Endothelial cell of umbilical vein (primary cell): ENCODE measurements around the gene HTR3B. TPM values are rescaled to one million over a fixed set of nuclear protein-coding genes. Genes with fewer than 3 reads are reported as not detected.

Experiments used
- BruUV-seq: library from RNA; stranded (reverse); fragments of 400-500 nt; replicated peaks from 2 replicates; lab custom pipeline; 2021; lab: Mats Ljungman, UMichigan
- CTCF ChIA-PET: fragments of 300-600, 350-600 bp; sonication (Branson Sonifier 250); formaldehyde crosslinking; loops from one replicate; lab custom pipeline; 2021; ENCODE audit warnings: antibody characterized with exemption, inconsistent platforms; lab: Charles Lee
- POLR2A ChIA-PET: fragments of 300-600, 350-600 bp; sonication (Branson Sonifier 250); formaldehyde crosslinking; loops from one replicate; lab custom pipeline; 2021; ENCODE audit warnings: antibody characterized with exemption, inconsistent platforms; lab: Charles Lee
- DNase-seq: peaks from one replicate; pipeline ENCODE4 v3.0.0-alpha.2; 2011; ENCODE audit warnings: low read depth, low spot score
- FAIRE-seq: peaks from 2 replicates; lab custom pipeline; 2011; peaks lifted over from hg19 to GRCh38; lab: Jason Lieb, UNC
- H2AFZ ChIP-seq: 2 replicates; pipeline ENCODE4 v1.6.0; 2012; ENCODE audit warnings: low read depth, low read length, control low read depth, inconsistent platforms
- H3K27ac ChIP-seq: 2 replicates; pipeline ENCODE4 v1.5.1; 2011; ENCODE audit warnings: low read depth, mild to moderate bottlenecking, control low read depth, low read length, moderate library complexity; ENCODE audit not compliant: insufficient read depth
- H3K27me3 ChIP-seq, 2 experiments: 2 replicates each; pipeline versions ENCODE4 v1.6.0 to v1.6.1; 2011; ENCODE audit warnings: low read length in 2 of 2, mixed read lengths in 1 of 2; ENCODE audit not compliant: control insufficient read depth in 2 of 2, insufficient read depth in 2 of 2
- H3K36me3 ChIP-seq, 2 experiments: 2 replicates in 1 of 2; 3 replicates in 1 of 2; pipeline ENCODE4 v1.5.1; 2011; ENCODE audit warnings: low read length in 2 of 2, mild to moderate bottlenecking in 1 of 2, moderate library complexity in 1 of 2; ENCODE audit not compliant: control insufficient read depth in 2 of 2, insufficient read depth in 2 of 2; ENCODE audit errors: extremely low read depth in 1 of 2
- H3K4me1 ChIP-seq: 3 replicates; pipeline ENCODE4 v1.5.1; 2011; ENCODE audit warnings: mild to moderate bottlenecking, low read length; ENCODE audit not compliant: control insufficient read depth, insufficient read depth; ENCODE audit errors: extremely low read depth
- H3K4me2 ChIP-seq: 2 replicates; pipeline ENCODE4 v1.6.1; 2011; ENCODE audit warnings: low read length, control low read depth, mixed read lengths; ENCODE audit not compliant: insufficient read depth
- H3K4me3 ChIP-seq, 3 experiments: fragments of 200-600 bp in 1 of 3; sonication (generic), shearing (Covaris generic) in 1 of 3; replicated peaks in 1 of 3; 2 replicates each; pipeline ENCODE4 v1.5.1; 2011 to 2016; ENCODE audit warnings: control low read depth in 3 of 3, low read length in 3 of 3, mild to moderate bottlenecking in 2 of 3, inconsistent platforms in 1 of 3, low read depth in 1 of 3, moderate library complexity in 1 of 3; ENCODE audit not compliant: insufficient read depth in 1 of 3
- H3K79me2 ChIP-seq: 2 replicates; pipeline ENCODE4 v1.6.0; 2012; ENCODE audit warnings: low read length, inconsistent platforms; ENCODE audit not compliant: control insufficient read depth, insufficient read depth
- H3K9ac ChIP-seq: replicated peaks from 2 replicates; pipeline ENCODE3; 2011; ENCODE audit warnings: low read length, control low read depth; ENCODE audit not compliant: insufficient read depth; ENCODE audit errors: extremely low read depth
- H3K9me1 ChIP-seq: replicated peaks from 3 replicates; pipeline ENCODE4 v1.6.0; 2011; ENCODE audit warnings: mild to moderate bottlenecking, low read length; ENCODE audit not compliant: control insufficient read depth, insufficient read depth; ENCODE audit errors: extremely low read depth
- H3K9me3 ChIP-seq: replicated peaks from 2 replicates; pipeline ENCODE4 v1.5.1; 2012; ENCODE audit warnings: low read length, inconsistent platforms; ENCODE audit not compliant: control insufficient read depth, insufficient read depth
- H4K20me1 ChIP-seq: replicated peaks from 2 replicates; pipeline ENCODE3; 2011; ENCODE audit warnings: mild to moderate bottlenecking, low read length; ENCODE audit not compliant: control insufficient read depth, insufficient read depth; ENCODE audit errors: extremely low read depth
- EZH2 ChIP-seq: IDR thresholded peaks from 2 replicates; pipeline ENCODE4 v1.6.1; 2012; ENCODE audit warnings: borderline replicate concordance, low read depth, mild to moderate bottlenecking, moderate library complexity, low read length, inconsistent platforms; ENCODE audit not compliant: severe bottlenecking
- FOS ChIP-seq: IDR thresholded peaks from 2 replicates; pipeline ENCODE4 v1.6.1; 2011; ENCODE audit warnings: mild to moderate bottlenecking, low read length, moderate library complexity, borderline replicate concordance; ENCODE audit not compliant: insufficient read depth
- GATA2 ChIP-seq: IDR thresholded peaks from 2 replicates; pipeline ENCODE4 v1.7.0; 2011; ENCODE audit warnings: low read depth, mild to moderate bottlenecking, moderate library complexity, mixed read lengths, low read length; ENCODE audit not compliant: insufficient read length, insufficient read depth
- JUN ChIP-seq: IDR thresholded peaks from 2 replicates; pipeline ENCODE4 v1.6.1; 2011; ENCODE audit warnings: borderline replicate concordance, low read depth; ENCODE audit not compliant: insufficient read length, insufficient read depth
- MYC ChIP-seq: IDR thresholded peaks from one replicate; pipeline ENCODE4 v1.6.1; 2011; ENCODE audit warnings: mild to moderate bottlenecking, low read depth, low read length
- POLR2A ChIP-seq: IDR thresholded peaks from 2 replicates; pipeline ENCODE4 v1.6.1; 2012; ENCODE audit warnings: low read depth, mild to moderate bottlenecking, control low read depth, low read length
- POLR2AphosphoS5 ChIP-seq: IDR thresholded peaks from 2 replicates; pipeline ENCODE4 v1.6.1; 2012; ENCODE audit warnings: low read depth, mild to moderate bottlenecking, control low read depth, low read length, moderate library complexity; ENCODE audit not compliant: insufficient read depth
- dilution Hi-C: fragments of 300-500 bp; cut with MboI; formaldehyde crosslinking; loops from one replicate; pipeline ENCODE4 v1.15.0; 2019; ENCODE audit warnings: low sequenced_read_pairs; ENCODE audit not compliant: extremely low pct_ligation_motif_present
- intact Hi-C: fragments of 100-400 bp; cut with micrococcal nuclease; formaldehyde crosslinking; loops from one replicate; pipeline ENCODE4 v1.10.0; 2022
- polyA plus RNA-seq, 4 experiments: library from polyadenylated mRNA; depleted of rRNA in 3 of 4; stranded (reverse) in 3 of 4; unstranded in 1 of 4; fragments of >200 nt; gene quantifications; 2 replicates each; pipeline versions ENCODE4 v1.2.1 to v1.2.3, GENCODE V29; 2011 to 2012; ENCODE audit warnings: missing spikeins in 1 of 4
- total RNA-seq: library from RNA; stranded (reverse); gene quantifications from 2 replicates; pipeline ENCODE4 v1.2.3, GENCODE V29; 2021
- TF ChIP-seq, protein P1 (sequence below), 2 donors: IDR thresholded peaks; 1 replicate in 1 of 2; 2 replicates in 1 of 2; pipeline ENCODE4 v1.5.1; 2011; ENCODE audit warnings: low read length in 2 of 2, mild to moderate bottlenecking in 2 of 2, moderate library complexity in 2 of 2, control low read depth in 1 of 2, inconsistent platforms in 1 of 2, low read depth in 1 of 2; ENCODE audit not compliant: insufficient read depth in 1 of 2; ENCODE audit errors: extremely low read depth in 1 of 2
- TF ChIP-seq, protein P2 (sequence below): IDR thresholded peaks from 2 replicates; pipeline ENCODE4 v1.6.1; 2011; ENCODE audit not compliant: insufficient read depth, insufficient read length

HTR3B gene
- total and polyA plus RNA-seq, 2 donors (not counting 3 experiments of a cell fraction or from before 2014, with no cell fraction given): not detected

DNA sequence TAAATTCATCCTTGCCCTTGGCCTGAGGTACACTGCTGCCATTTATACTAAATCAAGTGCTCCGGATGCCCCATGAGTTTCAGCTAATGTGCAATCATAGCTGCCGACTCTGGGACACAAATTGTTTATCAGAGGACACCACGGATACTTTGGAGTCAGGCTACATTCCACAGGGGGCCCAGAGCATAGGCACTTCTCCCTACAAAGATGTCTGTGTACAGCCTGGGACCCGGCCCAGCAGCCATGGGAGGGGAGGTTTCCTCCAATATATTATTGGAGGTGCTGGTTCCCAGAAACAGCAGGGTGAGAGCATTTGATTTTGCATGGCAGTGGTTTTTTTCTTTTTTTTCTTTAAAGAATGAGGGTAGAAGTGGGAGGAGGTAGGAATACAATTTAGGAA, 31.3 kb downstream of the HTR3B start:
- Histone ChIP-seq H3K27ac (no peak overlapping the region), H2AFZ (no peak overlapping the region), H3K79me2 (no peaks in the 10 kb centered on the region), H4K20me1 (no peaks in the 10 kb centered on the region), H3K9ac (no peak overlapping the region), H3K4me1 (no peaks in the 10 kb centered on the region), H3K9me3 (no peaks in the 10 kb centered on the region), H3K9me1 (no peaks in the 10 kb centered on the region), H3K27me3 (no peaks in the 10 kb centered on the region), H3K36me3 (no peaks in the 10 kb centered on the region), H3K4me3 (no peak overlapping the region), H3K4me2 (no peak overlapping the region)
- intact Hi-C loops (no loop called here), dilution Hi-C loops (no loop called here)
- DNase-seq: no peak
- FAIRE-seq: no peak
- no peak for TF ChIP-seq MYC
- TF ChIP-seq POLR2A: no peak
- TF ChIP-seq FOS: no peak
- TF ChIP-seq POLR2AphosphoS5: no peak
- TF ChIP-seq EZH2: no peak
- BruUV-seq: no TSS peak
- POLR2A ChIA-PET: no interaction called here
- CTCF ChIA-PET: no interaction called here

GRCh38 chr11:113937918-113938317, 33.3 kb downstream of the HTR3B start:
- Histone ChIP-seq H3K27me3 (no peaks in the 10 kb centered on the region), H3K4me3 (no peak overlapping the region), H3K79me2 (no peaks in the 10 kb centered on the region), H3K27ac (no peak overlapping the region), H3K4me2 (no peak overlapping the region), H4K20me1 (no peaks in the 10 kb centered on the region), H3K9me3 (no peaks in the 10 kb centered on the region), H3K9ac (no peak overlapping the region), H3K36me3 (no peaks in the 10 kb centered on the region), H2AFZ (no peak overlapping the region), H3K4me1 (no peaks in the 10 kb centered on the region), H3K9me1 (no peaks in the 10 kb centered on the region)
- DNase-seq: no peak
- intact Hi-C loops (no loop called here), dilution Hi-C loops (no loop called here)
- ChIA-PET CTCF (no interaction called here), POLR2A (no interaction called here)
- FAIRE-seq: no peak
- no peak for TF ChIP-seq MYC
- TF ChIP-seq, protein P1, sequence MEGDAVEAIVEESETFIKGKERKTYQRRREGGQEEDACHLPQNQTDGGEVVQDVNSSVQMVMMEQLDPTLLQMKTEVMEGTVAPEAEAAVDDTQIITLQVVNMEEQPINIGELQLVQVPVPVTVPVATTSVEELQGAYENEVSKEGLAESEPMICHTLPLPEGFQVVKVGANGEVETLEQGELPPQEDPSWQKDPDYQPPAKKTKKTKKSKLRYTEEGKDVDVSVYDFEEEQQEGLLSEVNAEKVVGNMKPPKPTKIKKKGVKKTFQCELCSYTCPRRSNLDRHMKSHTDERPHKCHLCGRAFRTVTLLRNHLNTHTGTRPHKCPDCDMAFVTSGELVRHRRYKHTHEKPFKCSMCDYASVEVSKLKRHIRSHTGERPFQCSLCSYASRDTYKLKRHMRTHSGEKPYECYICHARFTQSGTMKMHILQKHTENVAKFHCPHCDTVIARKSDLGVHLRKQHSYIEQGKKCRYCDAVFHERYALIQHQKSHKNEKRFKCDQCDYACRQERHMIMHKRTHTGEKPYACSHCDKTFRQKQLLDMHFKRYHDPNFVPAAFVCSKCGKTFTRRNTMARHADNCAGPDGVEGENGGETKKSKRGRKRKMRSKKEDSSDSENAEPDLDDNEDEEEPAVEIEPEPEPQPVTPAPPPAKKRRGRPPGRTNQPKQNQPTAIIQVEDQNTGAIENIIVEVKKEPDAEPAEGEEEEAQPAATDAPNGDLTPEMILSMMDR (IDR thresholded peaks at IDR 0.05; ENCODE audit: extremely low read depth in 1 of 2, insufficient read depth in 1 of 2, low read depth in 1 of 2, low read length in 2 of 2): no peak
- TF ChIP-seq POLR2A: no peak
- no peak for TF ChIP-seq GATA2
- TF ChIP-seq POLR2AphosphoS5: no peak
- no peak for TF ChIP-seq EZH2
- TF ChIP-seq JUN: no peak
- no peak for TF ChIP-seq FOS
- TF ChIP-seq, protein P2, sequence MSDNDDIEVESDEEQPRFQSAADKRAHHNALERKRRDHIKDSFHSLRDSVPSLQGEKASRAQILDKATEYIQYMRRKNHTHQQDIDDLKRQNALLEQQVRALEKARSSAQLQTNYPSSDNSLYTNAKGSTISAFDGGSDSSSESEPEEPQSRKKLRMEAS: no peak
- BruUV-seq: no TSS peak
